ENCODE data around the gene PTGER1.
A peak's percentile ranks its signal among the peaks of the same experiment; 100 is the strongest.

PTGER1 gene

DNA sequence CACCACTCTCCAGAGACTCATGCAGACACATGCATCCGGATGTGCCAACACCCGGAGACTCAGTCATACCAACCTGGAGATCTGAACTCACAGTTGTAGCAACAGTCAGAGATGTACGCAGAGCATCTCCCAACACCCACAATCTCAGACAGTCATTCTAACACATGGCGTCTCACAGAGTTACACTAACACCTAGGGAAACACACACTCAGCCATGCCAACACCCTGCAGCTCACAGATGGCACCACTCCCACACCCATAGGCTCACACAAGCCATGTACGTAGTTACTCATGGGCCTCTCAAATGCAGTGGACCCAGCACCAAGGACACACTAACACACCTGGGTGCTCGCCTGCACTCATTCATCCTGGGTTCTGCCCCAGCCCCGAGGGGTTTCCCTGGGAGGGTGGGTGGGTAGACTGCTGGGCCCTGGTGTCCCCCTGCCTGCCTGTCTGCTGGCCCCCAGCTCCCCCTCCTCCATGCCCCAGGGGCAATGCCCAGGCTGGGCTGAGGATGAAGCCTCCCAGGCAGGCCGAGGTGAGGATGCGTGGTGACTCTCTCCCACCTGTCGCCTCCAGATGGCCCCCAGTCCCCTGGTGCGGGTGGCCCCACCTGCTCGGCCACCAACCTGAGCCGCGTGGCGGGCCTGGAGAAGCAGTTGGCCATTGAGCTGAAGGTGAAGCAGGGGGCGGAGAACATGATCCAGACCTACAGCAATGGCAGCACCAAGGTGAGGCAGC lies 32.1 kb downstream of the PTGER1 start:
- DNase-seq (ENCODE audit: low read depth, low spot score) = no peak

DNA sequence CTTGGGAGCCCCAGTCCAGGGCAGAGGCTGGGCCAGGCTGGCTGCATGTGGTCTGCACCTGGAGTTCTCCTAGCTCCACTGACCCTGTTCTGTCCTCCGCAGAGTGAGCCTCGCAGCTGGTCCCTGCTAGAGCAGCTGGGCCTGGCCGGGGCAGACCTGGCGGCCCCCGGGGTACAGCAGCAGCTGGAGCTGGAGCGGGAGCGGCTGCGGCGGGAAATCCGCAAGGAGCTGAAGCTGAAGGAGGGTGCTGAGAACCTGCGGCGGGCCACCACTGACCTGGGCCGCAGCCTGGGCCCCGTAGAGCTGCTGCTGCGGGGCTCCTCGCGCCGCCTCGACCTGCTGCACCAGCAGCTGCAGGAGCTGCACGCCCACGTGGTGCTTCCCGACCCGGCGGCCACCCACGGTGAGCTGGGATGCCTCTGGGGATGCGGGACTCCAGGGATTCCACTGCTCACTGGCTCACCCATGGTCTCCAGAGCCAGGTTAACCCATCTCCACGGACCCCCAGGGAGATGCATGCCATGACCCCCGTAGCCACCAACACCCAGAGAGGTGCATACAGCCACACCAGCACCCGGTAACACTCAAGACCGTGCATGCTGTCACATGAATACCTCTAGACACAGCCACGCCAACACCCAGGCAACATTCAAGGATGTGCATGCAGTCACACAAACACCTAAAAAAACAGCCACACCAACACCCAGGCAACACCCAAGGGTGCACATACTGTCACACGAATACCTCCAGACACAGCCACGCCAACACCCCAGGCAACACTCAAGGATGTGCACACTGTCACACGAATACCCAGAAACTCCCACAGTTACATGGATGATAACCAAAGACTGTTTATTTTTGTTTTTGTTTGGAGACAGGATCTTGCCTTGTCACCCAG lies 33.9 kb downstream of the PTGER1 start:
- no peak for DNase-seq (ENCODE audit: low read depth, low spot score)

GRCh38 chr19:14440049-14440448 lies 35.1 kb downstream of the PTGER1 start:
- DNase-seq (ENCODE audit: low read depth, low spot score) = peak; percentile 57

DNA sequence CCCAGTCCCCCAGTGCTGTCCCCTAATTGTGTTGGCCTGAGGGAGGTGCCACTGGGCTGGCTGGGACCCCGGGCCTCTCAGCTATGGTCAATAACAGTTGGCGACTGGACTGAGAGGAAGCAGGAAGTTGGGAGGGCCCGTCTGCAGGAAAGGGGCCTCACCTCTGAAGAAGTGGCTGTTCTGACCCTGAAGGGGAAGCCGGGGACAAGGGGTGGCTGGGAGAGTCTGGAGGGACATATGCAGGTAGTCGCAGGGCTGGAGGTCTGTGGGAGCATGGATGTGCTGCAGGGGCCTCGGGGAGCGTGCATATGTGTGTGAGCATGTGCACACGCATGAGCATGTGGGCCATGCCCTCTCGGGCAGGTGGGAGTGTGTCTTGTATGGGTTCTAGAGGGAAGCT lies 36.1 kb downstream of the PTGER1 start:
- DNase-seq (ENCODE audit: low read depth, low spot score) = no peak

DNA sequence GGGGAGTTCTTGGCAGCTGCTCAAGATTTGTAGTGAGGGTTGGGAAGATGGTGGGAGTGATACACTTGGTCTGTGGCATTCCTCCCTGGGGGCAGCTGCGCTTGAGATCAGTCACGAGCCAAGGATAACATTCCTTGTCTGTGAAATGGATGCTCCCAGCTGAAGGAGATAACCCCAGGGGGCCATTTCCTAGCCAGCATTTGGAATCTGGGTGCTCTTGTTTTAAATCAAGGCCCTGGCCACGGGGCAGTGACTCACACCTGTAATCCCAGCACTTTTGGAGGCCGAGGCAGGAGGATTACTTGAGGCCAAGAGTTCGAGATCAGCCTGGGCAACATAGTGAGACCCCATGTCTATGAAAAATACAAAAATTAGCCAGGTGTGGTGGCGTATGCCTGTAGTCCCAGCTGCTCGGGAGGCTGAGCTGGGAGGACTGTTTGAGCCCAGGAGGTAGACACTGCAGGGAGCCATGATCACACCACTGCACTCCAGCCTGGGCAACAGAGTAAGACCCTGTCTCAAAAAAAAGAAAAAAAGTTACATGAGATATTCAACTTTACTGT lies 37.5 kb downstream of the PTGER1 start:
- no peak for DNase-seq (ENCODE audit: low read depth, low spot score)

DNA sequence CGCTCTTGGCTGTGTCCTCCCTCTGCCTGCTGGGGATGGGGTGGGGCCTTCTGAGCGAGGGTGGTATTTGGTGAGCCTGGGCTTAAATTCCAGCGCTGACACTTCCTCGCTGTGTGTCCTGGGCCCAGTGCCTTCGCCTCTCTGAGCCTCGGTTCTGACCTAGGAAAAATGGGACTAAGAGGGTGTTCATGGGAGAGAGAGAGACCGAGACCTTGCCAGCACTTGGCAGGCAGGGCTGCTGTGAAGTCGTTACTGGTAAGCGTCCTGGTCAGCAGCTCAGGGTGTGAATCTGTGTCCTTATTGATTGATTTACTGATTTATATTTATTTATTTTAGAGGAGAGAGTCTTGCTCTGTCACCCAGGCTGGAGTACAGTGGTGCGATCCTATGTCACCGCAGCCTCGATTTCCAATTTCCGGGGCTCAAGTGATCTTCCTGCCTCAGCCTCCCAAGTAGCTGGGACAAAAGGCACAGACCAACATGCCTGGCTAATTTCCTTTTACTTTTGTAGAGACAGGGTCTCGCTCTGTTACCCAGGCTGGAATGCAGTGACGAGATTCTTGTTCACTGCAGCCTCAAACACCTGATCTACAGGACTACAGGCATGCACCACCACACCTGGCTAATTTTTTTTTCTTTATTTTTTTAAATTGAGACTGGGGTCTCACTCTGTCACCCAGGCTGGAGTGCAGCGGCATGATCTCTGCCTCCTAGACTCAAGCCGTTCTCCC lies 39.7 kb downstream of the PTGER1 start:
- DNase-seq (ENCODE audit: low read depth, low spot score) = no peak

DNA sequence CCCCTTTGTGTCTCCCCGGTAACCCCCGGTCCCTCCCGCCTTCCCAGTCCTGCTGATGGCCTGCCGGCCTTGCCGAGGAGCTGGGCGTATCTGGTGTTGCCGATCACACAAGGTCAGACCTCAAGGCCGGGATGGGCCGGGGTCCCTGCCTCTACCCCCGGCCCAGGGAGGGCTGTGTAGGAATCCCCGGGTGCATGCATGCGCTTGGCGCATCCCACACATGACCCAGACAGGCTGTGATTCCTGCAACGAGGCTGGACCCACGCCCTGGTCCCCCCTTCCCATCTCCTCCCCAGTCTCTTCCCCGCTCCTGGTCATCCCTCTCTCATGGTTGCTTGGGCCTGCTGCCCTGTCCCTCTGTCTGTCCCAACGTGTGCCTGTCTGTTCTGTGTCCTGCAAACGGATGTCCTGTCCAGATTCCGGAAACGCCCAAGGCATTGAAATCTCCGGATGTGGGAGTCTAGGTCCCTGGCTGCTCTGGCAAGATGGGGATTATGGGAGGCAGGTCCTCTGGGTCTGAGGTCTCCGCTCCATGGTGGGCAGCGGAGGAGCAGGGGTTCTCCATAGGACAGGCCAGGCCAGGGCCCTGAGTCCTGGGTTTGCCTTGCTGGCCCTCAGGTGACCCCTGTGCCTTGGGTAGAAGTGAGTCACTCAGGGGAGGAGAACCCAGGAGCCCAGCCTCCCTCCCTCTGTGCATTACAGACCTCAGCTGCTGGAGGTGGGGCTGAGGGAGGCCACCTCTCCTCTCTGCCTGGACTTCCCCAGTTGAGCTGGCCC lies 40.4 kb downstream of the PTGER1 start:
- no peak for DNase-seq (ENCODE audit: low read depth, low spot score)

DNA sequence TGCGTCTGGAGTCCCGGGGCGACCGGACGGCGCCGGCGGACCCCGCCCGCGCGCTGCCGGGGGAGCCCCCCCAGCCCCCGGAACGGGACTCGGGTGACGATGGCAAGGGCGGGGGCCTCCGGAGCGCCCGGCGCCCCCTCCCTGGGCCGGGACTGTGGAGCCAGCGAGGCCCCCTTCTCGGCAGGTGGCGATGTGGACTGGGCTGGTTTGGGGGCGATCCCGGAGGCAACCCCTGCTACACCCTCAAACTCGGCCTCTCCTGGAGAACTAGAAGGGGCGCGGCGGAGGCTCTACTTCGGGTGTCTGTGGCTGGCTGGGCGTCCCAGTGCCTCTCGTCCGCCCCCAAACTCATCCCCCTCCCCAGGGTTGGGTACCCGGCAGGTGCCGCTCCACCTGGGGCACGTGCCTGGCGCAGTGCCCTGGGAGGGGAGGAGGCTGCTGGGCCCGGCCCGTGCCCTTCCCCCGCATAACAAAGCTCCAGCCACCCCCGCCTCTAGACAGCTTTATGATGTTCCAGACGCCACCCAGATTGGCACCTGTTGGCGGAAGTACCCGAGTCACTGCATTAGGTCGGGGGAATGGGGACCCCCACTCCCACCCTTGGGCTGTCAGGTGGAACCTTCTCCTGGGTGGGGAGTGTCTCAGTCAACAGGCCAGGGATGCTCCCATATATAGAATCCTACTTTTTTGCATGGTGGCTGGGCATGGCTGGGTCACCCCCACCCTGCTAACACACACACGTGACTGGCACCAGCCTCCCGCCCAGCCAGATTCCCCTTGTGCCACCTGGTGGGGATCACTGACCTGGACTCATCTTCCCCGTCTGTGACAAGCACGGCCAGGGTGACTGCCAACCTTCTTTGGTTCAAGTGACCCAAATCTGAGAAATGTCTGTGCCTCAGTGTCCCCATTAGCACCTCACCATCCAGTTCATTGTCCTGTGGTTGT lies 41.3 kb downstream of the PTGER1 start:
- no peak for DNase-seq (ENCODE audit: low read depth, low spot score)

- DNase-seq (ENCODE audit: low read depth, low spot score) = no peak
These were observed 42.2 kb downstream of the PTGER1 start, which contains the start of gene PKN1 for GRCh38 chr19:14432791-14433553. Gene PKN1, plus strand, starts transcription at chr19:14433306. Its CDS starts 216 bp downstream, at chr19:14433522.

DNA sequence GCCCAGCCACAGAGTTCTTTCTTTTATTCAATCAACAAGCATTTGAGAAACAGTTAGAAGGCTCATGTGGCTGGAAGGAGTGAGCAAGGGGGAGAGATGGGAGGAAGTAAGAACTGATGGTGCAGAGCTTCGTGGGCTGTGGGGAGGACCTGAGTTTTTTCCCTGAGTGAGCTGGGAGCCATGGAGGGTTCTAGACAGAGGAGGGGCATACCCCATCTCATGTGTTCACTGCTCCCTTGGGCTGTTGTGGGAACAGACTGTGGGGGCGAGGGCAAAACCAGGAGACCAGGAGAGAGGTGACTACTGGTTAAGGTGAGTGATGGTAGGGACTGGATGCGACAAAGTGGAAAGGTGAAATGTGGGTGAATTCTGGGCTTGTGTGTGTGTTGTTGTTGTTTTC lies 44.4 kb downstream of the PTGER1 start:
- DNase-seq (ENCODE audit: low read depth, low spot score) = no peak

DNA sequence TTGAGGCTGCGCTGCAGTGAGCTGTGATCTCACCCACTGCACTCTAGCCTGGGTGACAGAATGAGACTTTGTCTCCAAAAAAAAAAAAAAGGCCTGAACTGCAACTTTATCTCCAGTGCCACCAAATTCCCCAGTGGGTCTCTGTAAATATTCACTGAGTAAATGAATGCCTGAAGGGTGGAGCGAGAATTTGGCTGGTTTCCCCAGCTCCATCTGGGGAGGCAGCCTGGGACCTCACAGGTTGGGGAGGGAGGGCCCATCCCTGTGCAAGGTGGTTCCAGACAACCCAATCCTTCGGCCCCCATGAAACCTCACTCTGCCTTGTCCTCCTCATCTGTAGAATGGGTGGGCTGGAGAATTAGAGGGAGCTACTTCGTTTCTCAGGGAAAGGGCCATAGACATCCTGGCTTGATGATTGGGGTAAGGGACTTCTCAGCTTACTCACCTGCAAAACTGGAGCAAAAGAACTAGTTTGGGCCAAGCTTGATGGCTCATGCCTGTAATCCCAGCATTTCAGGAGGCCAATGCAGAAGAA lies 46.2 kb downstream of the PTGER1 start:
- no peak for DNase-seq (ENCODE audit: low read depth, low spot score)

- no peak for DNase-seq (ENCODE audit: low read depth, low spot score)
These were observed 47.7 kb downstream of the PTGER1 start for GRCh38 chr19:14427461-14427860.

- no peak for DNase-seq (ENCODE audit: low read depth, low spot score)
These were observed 49.4 kb downstream of the PTGER1 start for GRCh38 chr19:14425696-14426138.

Measured in activated CD4-positive, CD25-positive, alpha-beta regulatory T cell treated with anti-CD3 and anti-CD28 coated beads, Interleukin-2, amount 50 U/mL, for 16 hours (primary cell).